IMR-90 (cell line): ENCODE results near the gene EIF1AX.

Experiments
- CEBPB ChIP-seq: IDR thresholded peaks from 2 replicates; pipeline ENCODE4 v1.6.1; 2012; ENCODE audit warnings: low read depth, low read length, improper control_type of control experiment
- CTCF ChIP-seq: conservative IDR thresholded peaks from 2 replicates; pipeline ENCODE4 v1.5.1; 2012; ENCODE audit warnings: mild to moderate bottlenecking, low read depth, low read length, improper control_type of control experiment
- FOS ChIP-seq: fragments of 150-350 bp; IDR thresholded peaks from 2 replicates; pipeline ENCODE4 v1.6.1; 2016; ENCODE audit warnings: low read depth, low read length
- MAFK ChIP-seq: IDR thresholded peaks from 2 replicates; pipeline ENCODE4 v1.6.1; 2012; ENCODE audit warnings: low read depth, low read length, improper control_type of control experiment
- MAZ ChIP-seq: IDR thresholded peaks from 2 replicates; pipeline ENCODE4 v1.6.1; 2012; ENCODE audit warnings: low read depth, mild to moderate bottlenecking, low read length, improper control_type of control experiment, moderate library complexity, borderline replicate concordance
- MXI1 ChIP-seq: IDR thresholded peaks from 2 replicates; pipeline ENCODE4 v1.6.1; 2012; ENCODE audit warnings: low read depth, mild to moderate bottlenecking, low read length, moderate library complexity, borderline replicate concordance
- POLR2A ChIP-seq: IDR thresholded peaks from 2 replicates; pipeline ENCODE4 v1.6.1; 2012; ENCODE audit warnings: mild to moderate bottlenecking, low read depth, low read length
- RAD21 ChIP-seq: IDR thresholded peaks from 2 replicates; pipeline ENCODE4 v1.6.1; 2012; ENCODE audit warnings: low read length, improper control_type of control experiment
- RFX5 ChIP-seq: IDR thresholded peaks from 2 replicates; pipeline ENCODE4 v1.8.0; 2012; ENCODE audit warnings: low read depth, mild to moderate bottlenecking, low read length, moderate library complexity
- SMC3 ChIP-seq: fragments of 150-350 bp; IDR thresholded peaks from 2 replicates; pipeline ENCODE4 v1.6.1; 2016; ENCODE audit warnings: low read depth, mild to moderate bottlenecking, antibody characterized with exemption, low read length, moderate library complexity

GRCh38 chrX:20140420-20140819 lies 1.2 kb downstream of the EIF1AX start:
- TF ChIP-seq CTCF = no peak
- TF ChIP-seq RFX5 = no peak
- no peak for TF ChIP-seq FOS
- TF ChIP-seq MXI1 = no peak
- no peak for TF ChIP-seq MAFK
- no peak for TF ChIP-seq CEBPB
- no peak for TF ChIP-seq POLR2A
- TF ChIP-seq RAD21 = no peak
- no peak for TF ChIP-seq MAZ
- no peak for TF ChIP-seq SMC3
